ENCODE data around the gene SFTA2. TPM values are rescaled to one million over a fixed set of nuclear protein-coding genes. Genes with fewer than 3 reads are reported as not detected.
A peak's percentile ranks its signal among the peaks of the same experiment; 100 is the strongest.

Gene SFTA2
- total RNA-seq, 2 donors from 2014 or later: not detected

DNA sequence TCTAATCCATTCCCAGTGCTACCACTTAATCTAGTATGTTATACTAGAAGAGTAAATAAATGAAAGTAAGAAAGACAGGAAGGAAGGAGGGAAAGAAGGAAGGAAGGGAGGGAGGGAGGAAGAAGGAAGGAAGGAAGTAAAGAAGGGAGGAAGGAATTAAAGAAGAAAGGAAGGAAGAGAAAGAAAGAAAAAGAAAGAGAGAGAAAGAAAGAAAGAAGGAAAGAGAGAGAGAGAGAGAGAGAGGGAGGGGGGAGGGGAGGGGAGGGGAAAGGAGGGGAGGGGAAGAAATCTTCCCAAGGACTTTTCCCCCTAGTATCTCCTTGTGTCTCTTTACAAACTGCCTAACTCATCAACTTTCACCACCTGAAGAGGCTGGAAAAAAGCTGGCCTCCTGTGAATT is 30.7 kb upstream of the SFTA2 start:
- H3K9me3 ChIP-seq: no peaks in the 10 kb centered on the region
- ATAC-seq (ENCODE audit: insufficient number of reproducible peaks, low FRiP score, low read depth) (no peak), DNase-seq (ENCODE audit: low spot score) (no peak)
- H3K36me3 ChIP-seq: no peaks in the 10 kb centered on the region
- no peak overlapping the region for H3K27ac ChIP-seq
- no peaks in the 10 kb centered on the region for H3K27me3 ChIP-seq (replicated peaks; ENCODE audit: insufficient read depth)
- no peak overlapping the region for H3K4me3 ChIP-seq
- TF ChIP-seq, protein P1, sequence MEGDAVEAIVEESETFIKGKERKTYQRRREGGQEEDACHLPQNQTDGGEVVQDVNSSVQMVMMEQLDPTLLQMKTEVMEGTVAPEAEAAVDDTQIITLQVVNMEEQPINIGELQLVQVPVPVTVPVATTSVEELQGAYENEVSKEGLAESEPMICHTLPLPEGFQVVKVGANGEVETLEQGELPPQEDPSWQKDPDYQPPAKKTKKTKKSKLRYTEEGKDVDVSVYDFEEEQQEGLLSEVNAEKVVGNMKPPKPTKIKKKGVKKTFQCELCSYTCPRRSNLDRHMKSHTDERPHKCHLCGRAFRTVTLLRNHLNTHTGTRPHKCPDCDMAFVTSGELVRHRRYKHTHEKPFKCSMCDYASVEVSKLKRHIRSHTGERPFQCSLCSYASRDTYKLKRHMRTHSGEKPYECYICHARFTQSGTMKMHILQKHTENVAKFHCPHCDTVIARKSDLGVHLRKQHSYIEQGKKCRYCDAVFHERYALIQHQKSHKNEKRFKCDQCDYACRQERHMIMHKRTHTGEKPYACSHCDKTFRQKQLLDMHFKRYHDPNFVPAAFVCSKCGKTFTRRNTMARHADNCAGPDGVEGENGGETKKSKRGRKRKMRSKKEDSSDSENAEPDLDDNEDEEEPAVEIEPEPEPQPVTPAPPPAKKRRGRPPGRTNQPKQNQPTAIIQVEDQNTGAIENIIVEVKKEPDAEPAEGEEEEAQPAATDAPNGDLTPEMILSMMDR (IDR thresholded peaks at IDR 0.05): no peak
- H3K4me1 ChIP-seq (ENCODE audit: control insufficient read depth in 1 of 2, low read depth in 2 of 2): no peaks in the 10 kb centered on the region

- H3K4me1 ChIP-seq (ENCODE audit: control insufficient read depth in 1 of 2, low read depth in 2 of 2): no peaks in the 10 kb centered on the region
- DNase-seq (ENCODE audit: low spot score): no peak
- no peaks in the 10 kb centered on the region for H3K9me3 ChIP-seq
- H3K27me3 ChIP-seq (replicated peaks; ENCODE audit: insufficient read depth): no peaks in the 10 kb centered on the region
- TF ChIP-seq, protein P1 (IDR thresholded peaks at IDR 0.05): no peak
- H3K27ac ChIP-seq: no peak overlapping the region
- no peaks in the 10 kb centered on the region for H3K36me3 ChIP-seq
- no peak for ATAC-seq (ENCODE audit: insufficient number of reproducible peaks, low FRiP score, low read depth)
- H3K4me3 ChIP-seq: no peak overlapping the region
Measured at GRCh38 chr6:30960907-30961673, 29.1 kb upstream of the SFTA2 start.

GRCh38 chr6:30957716-30958115 is 25.7 kb upstream of the SFTA2 start:
- Histone ChIP-seq H3K27me3 (replicated peaks; ENCODE audit: insufficient read depth) (no peaks in the 10 kb centered on the region), H3K4me3 (no peak overlapping the region), H3K27ac (no peak overlapping the region), H3K4me1 (ENCODE audit: control insufficient read depth in 1 of 2, low read depth in 2 of 2) (peaks cover 0 to 11% of the 10 kb centered on the region in 2 donors), H3K36me3 (no peaks in the 10 kb centered on the region), H3K9me3 (no peaks in the 10 kb centered on the region)
- DNase-seq (ENCODE audit: low spot score) (no peak), ATAC-seq (ENCODE audit: insufficient number of reproducible peaks, low FRiP score, low read depth) (no peak)
- TF ChIP-seq, protein P1 (IDR thresholded peaks at IDR 0.05): no peak

GRCh38 chr6:30955367-30956042 is 23.5 kb upstream of the SFTA2 start:
- H3K4me3 ChIP-seq: peak overlapping the region; percentile 61
- H3K36me3 ChIP-seq: no peaks in the 10 kb centered on the region
- TF ChIP-seq, protein P1 (IDR thresholded peaks at IDR 0.05): no peak
- peaks cover 0 to 11% of the 10 kb centered on the region in 2 donors for H3K4me1 ChIP-seq (ENCODE audit: control insufficient read depth in 1 of 2, low read depth in 2 of 2)
- DNase-seq (ENCODE audit: low spot score): no peak
- no peak overlapping the region for H3K27ac ChIP-seq
- ATAC-seq (ENCODE audit: insufficient number of reproducible peaks, low FRiP score, low read depth): no peak
- no peaks in the 10 kb centered on the region for H3K9me3 ChIP-seq
- H3K27me3 ChIP-seq (replicated peaks; ENCODE audit: insufficient read depth): no peaks in the 10 kb centered on the region

- no peaks in the 10 kb centered on the region for H3K27me3 ChIP-seq (replicated peaks; ENCODE audit: insufficient read depth)
- peaks cover 0 to 11% of the 10 kb centered on the region in 2 donors for H3K4me1 ChIP-seq (ENCODE audit: control insufficient read depth in 1 of 2, low read depth in 2 of 2)
- no peaks in the 10 kb centered on the region for H3K9me3 ChIP-seq
- no peaks in the 10 kb centered on the region for H3K36me3 ChIP-seq
- H3K4me3 ChIP-seq: peak overlapping the region; percentile 61
- TF ChIP-seq, protein P1 (IDR thresholded peaks at IDR 0.05): no peak
- DNase-seq (ENCODE audit: low spot score): no peak
- no peak overlapping the region for H3K27ac ChIP-seq
- no peak for ATAC-seq (ENCODE audit: insufficient number of reproducible peaks, low FRiP score, low read depth)
Measured at GRCh38 chr6:30954631-30955366, 22.8 kb upstream of the SFTA2 start.
